Measurements from ENCODE around the gene SPATA16.
"Not testable (repeated sequence)": the region's sequence is repeated elsewhere in the genome, so short reads cannot be mapped to it uniquely, and the experiment has no call there.

DNA sequence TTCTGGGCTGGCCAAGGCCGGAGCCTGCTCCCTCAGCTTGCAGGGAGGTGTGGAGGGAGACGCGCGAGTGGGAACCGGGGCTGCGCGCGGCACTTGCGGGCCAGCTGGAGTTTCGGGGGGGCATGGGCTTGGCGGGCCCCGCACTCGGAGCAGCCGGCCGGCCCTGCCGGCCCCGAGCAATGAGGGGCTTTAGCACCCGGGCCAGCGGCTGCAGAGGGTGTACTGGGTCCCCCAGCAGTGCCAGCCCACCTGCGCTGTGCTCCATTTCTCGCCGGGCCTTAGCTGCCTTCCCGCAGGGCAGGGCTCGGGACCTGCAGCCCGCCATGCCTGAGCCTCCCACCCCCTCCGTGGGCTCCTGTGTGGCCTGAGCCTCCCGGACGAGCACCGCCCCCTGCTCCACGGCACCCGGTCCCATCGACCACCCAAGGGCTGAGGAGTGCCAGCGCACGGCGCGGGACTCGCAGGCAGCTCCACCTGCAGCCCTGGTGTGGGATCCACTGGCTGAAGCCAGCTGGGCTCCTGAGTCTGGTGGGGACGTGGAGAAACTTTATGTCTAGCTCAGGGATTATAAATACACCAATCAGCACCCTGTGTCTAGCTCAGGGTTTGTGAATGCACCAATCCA lies 274.2 kb downstream of the SPATA16 start:
- TF ChIP-seq POLR2A (IDR thresholded peaks at IDR 0.05), result not testable (repeated sequence)
- TF ChIP-seq, protein P1, sequence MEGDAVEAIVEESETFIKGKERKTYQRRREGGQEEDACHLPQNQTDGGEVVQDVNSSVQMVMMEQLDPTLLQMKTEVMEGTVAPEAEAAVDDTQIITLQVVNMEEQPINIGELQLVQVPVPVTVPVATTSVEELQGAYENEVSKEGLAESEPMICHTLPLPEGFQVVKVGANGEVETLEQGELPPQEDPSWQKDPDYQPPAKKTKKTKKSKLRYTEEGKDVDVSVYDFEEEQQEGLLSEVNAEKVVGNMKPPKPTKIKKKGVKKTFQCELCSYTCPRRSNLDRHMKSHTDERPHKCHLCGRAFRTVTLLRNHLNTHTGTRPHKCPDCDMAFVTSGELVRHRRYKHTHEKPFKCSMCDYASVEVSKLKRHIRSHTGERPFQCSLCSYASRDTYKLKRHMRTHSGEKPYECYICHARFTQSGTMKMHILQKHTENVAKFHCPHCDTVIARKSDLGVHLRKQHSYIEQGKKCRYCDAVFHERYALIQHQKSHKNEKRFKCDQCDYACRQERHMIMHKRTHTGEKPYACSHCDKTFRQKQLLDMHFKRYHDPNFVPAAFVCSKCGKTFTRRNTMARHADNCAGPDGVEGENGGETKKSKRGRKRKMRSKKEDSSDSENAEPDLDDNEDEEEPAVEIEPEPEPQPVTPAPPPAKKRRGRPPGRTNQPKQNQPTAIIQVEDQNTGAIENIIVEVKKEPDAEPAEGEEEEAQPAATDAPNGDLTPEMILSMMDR (IDR thresholded peaks at IDR 0.05), result not testable (repeated sequence)

Measured in lower leg skin (tissue), 3 donors.